GM12892 (cell line): Measurements from ENCODE around the gene TMEM234.

Experiments used
- POLR2A ChIP-seq: IDR thresholded peaks from 2 replicates; pipeline ENCODE4 v1.6.1; 2011; ENCODE audit warnings: low read depth, low read length, control low read depth
- POLR2AphosphoS5 ChIP-seq: IDR thresholded peaks from 2 replicates; pipeline ENCODE4 v1.6.1; 2011; ENCODE audit warnings: low read depth, low read length, control low read depth

GRCh38 chr1:32239790-32240139 lies 17.6 kb upstream of the TMEM234 start:
- TF ChIP-seq POLR2A (no peak), POLR2AphosphoS5 (no peak)
